Measurements from ENCODE around the gene RNF217.
"Not testable (repeated sequence)": the region's sequence is repeated elsewhere in the genome, so short reads cannot be mapped to it uniquely, and the experiment has no call there.

Gene RNF217

DNA sequence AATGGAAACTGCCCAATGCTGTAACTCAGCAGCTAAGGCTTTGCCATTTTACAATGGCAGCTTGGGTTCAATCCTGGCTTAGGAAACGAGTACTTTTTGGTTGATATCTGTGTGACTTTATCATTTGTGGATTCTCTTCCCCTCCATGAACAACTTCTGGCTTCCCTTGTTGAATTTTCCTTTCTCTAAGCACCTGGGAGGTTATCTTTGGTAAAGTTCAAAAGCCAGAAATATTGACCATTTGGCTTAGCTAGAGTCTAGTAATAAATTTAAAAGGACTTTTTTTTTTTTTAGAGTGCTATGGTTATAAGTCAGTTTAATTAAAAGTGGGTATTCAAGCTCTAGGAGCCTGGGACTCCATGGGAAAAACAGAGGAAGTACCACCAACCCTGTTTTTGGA is 159.7 kb downstream of the RNF217 start:
- no peak overlapping the region for H3K4me3 Mint-ChIP-seq
- H3K36me3 Mint-ChIP-seq: no peaks in the 10 kb centered on the region

DNA sequence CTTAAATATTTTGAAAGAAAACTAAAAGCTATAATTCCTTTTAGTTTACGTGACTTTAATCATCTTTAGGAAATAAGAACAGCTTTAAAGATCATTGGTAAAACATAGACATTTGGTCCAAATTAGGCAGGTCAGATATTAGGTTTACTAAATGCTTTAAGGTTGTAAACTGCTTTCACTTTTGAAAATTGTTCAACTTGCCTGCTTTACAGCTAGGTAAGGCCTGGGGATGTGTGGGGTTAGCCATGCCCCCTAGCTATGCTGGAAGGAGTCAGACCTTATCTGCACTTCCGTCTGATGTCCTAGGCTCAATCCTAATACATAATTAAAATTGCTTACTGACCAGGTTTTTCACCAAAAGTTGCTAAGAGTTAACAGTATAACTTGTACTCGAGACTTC is 160.8 kb downstream of the RNF217 start:
- Mint-ChIP-seq H3K27me3 (peaks cover 6% of the 10 kb centered on the region), H3K4me3 (no peak overlapping the region), H3K4me1 (no peaks in the 10 kb centered on the region), H3K36me3 (no peaks in the 10 kb centered on the region), H3K27ac (no peak overlapping the region), H3K9me3 (no peaks in the 10 kb centered on the region)

More for the DNA sequence above, 159.7 kb downstream of the RNF217 start:
- Mint-ChIP-seq H3K27ac (no peak overlapping the region), H3K4me1 (no peaks in the 10 kb centered on the region), H3K27me3 (peaks cover 6% of the 10 kb centered on the region), H3K9me3 (no peaks in the 10 kb centered on the region)

DNA sequence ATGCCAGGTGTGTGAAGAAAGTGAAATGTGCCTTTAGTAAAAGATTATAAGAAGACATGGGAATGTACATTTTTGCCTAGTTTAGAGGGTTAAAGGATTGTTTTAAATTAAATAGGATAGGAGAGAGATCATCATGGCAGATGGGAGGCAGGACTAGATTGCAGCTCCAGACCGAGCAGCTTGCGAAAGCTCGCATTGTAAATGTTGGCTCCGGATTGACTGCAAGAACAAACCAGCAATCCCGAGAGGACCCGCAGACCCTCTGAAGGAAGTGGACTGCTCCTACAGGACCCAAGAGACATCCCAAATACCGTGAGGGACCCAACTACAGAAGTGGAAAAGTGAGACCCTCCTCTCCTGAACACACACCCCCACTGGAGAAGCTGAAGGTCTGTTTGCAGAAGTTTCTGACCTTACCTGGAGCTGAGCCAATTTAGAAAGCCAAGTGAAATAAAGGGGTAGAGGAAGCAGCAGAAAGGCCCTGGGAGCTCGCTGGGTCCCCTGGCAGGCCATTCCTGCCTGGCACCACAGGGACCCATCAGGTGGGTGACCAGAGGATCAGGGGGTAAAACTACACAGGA is 161.3 kb downstream of the RNF217 start:
- Mint-ChIP-seq H3K36me3 (no peaks in the 10 kb centered on the region), H3K27ac (no peak overlapping the region), H3K9me3 (no peaks in the 10 kb centered on the region), H3K4me1 (no peaks in the 10 kb centered on the region), H3K4me3 (no peak overlapping the region), H3K27me3 (peaks cover 6% of the 10 kb centered on the region)

DNA sequence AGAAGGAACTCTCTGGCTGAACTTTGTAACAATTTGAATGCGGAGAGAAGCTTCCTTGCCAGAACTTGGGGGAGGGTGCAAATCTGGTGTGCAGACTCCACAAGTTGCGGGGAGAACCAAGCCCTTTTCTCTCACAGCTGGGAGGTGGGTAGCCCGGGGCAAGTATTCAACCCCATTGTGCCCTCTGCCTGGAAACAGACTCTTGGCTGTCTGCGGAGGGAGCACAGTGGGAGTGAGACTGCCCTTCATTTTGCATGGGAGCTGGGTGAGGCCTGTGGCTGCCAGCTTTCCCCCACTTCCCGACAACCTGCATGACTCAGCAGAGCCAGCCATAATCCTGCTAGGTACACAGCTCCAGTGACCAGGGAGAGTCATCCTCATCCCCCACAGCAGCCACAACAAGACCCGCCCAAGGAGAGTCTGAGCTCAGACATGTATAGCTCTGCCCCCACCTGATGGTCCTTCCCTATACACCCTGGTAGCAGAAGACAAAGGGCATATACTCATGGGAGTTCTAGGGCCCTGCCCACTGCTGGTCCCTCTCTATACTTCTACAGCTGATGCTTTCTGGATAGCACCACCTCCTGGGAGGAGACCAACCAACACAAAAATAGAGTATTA is 161.9 kb downstream of the RNF217 start:
- Mint-ChIP-seq H3K4me3 (no peak overlapping the region), H3K9me3 (no peaks in the 10 kb centered on the region), H3K36me3 (no peaks in the 10 kb centered on the region), H3K4me1 (no peaks in the 10 kb centered on the region), H3K27ac (no peak overlapping the region), H3K27me3 (peaks cover 6% of the 10 kb centered on the region)

DNA sequence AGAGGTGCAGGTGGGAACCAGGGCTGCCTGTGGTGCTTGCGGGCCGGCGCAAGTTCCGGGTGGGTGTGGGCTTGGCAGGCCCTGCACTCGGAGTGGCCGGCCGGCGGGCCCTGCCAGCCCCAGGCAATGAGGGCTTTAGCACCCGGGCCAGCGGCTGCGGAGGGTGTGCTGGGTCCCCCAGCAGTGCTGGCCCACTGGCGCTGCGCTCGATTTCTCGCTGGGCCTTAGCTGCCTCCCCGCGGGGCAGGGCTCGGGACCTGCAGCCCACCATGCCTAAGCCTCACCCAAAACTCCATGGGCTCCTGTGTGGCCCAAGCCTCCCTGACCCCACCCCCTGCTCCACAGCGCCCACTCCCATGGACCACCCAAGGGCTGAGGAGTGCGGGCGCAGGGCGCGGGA is 163.6 kb downstream of the RNF217 start:
- H3K36me3 Mint-ChIP-seq, H3K4me3 Mint-ChIP-seq, H3K27ac Mint-ChIP-seq, H3K9me3 Mint-ChIP-seq, H3K4me1 Mint-ChIP-seq: not testable (repeated sequence)
- peaks cover 12% of the 10 kb centered on the region for H3K27me3 Mint-ChIP-seq

DNA sequence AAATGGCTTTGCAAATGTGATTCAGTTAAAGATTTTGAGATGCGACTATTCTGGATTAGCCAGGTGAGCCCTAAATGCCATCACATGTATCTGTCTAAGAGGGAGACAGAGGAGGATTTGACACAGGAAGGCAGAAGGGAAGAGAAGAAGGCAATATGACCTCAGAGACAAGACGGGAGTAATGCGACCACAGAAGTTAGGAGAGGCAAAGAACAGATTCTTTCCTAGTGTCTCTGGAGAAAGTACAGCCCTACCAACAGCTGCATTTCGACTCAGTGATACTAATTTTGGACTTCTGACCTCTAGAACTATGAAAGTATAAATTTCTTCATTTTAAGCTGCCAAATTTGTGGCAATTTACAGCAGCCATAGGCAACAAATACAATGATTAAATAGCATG is 167.1 kb downstream of the RNF217 start:
- H3K27me3 Mint-ChIP-seq: peaks cover 10% of the 10 kb centered on the region
- no peak overlapping the region for H3K4me3 Mint-ChIP-seq
- no peaks in the 10 kb centered on the region for H3K4me1 Mint-ChIP-seq
- no peak overlapping the region for H3K27ac Mint-ChIP-seq
- no peaks in the 10 kb centered on the region for H3K36me3 Mint-ChIP-seq
- no peaks in the 10 kb centered on the region for H3K9me3 Mint-ChIP-seq

DNA sequence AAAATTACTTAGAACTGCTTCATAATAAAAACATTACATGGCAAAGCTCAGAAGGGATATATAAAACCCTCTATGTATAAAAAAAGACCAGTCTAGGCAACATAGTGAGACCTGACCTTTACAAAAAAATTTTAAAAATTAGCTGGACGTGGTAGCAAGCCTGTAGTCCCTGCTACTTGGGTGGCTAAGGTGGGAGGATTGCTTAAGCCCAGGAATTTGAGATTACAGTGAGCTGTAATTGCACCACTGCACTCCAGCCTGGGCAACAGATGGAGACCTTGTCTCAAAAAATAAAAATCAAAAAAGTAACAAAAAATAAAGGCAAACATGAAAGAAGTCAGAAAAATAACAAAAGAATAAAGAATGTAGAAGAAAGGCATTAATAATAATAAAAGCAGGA is 169.8 kb downstream of the RNF217 start:
- Mint-ChIP-seq H3K36me3 (no peaks in the 10 kb centered on the region), H3K4me1 (no peaks in the 10 kb centered on the region), H3K27me3 (peaks cover 7% of the 10 kb centered on the region), H3K4me3 (no peak overlapping the region), H3K27ac (no peak overlapping the region), H3K9me3 (no peaks in the 10 kb centered on the region)

DNA sequence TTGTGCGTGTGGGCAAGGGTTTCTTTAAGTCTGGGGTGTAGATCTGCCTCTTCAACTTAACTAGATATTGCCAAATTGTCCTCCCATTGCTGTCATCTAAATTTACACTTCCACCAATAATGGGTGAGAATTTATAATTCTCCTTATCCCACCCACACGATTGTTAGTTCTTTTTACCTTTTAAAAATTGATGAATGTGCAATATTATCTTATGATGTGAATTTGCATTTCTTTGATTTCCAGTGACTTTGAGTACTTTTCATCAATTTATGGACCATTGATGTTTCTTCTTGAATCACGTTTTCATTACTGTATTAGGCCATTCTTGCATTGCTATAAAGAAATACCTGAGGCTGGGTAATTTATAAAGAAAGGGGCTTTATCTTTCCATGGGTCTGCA is 174.1 kb downstream of the RNF217 start:
- no peaks in the 10 kb centered on the region for H3K4me1 Mint-ChIP-seq
- no peaks in the 10 kb centered on the region for H3K9me3 Mint-ChIP-seq
- H3K4me3 Mint-ChIP-seq: no peak overlapping the region
- H3K36me3 Mint-ChIP-seq: no peaks in the 10 kb centered on the region
- no peak overlapping the region for H3K27ac Mint-ChIP-seq
- H3K27me3 Mint-ChIP-seq: peaks cover 2% of the 10 kb centered on the region

DNA sequence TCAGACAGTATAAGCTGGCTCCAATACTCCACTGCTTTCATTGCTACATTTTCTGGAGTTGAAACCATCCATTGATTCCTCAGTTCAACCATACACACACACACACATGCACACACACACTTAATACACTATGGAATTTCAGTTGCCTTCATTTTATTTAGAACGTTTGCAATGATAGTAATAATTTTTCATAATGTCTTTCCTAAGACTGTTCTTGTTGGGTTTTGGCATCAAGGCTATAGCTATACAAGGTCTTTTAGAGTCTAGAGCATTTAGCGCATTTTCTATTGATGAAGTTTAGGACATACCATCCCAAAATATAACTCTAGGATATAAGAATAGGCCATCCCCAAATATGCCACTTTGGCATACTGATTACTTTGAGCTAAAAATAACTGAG is 175.8 kb downstream of the RNF217 start:
- Mint-ChIP-seq H3K27me3 (peaks cover under 1% of the 10 kb centered on the region), H3K4me1 (no peaks in the 10 kb centered on the region), H3K4me3 (no peak overlapping the region), H3K36me3 (no peaks in the 10 kb centered on the region), H3K27ac (no peak overlapping the region), H3K9me3 (no peaks in the 10 kb centered on the region)

DNA sequence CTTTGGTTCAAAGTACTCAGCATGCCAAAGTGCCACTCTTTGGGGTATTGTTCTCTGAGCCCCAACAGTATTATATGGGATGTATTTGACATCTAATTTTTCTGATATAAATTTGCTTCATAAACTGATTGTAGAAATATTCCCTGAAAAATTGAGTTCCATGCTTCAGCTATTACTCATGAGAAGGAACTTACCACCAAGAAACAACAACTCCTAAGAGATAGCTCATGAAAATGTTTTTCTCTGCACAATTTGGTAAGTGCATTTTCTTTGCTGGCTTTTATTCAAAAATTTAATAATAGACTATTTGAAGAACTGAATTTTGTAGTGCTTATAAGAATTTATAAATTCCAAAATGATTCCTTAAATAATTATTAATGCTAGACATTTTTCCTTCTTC is 178.6 kb downstream of the RNF217 start:
- Mint-ChIP-seq H3K4me1 (no peaks in the 10 kb centered on the region), H3K36me3 (no peaks in the 10 kb centered on the region), H3K27me3 (peaks cover 5% of the 10 kb centered on the region), H3K27ac (no peak overlapping the region), H3K4me3 (no peak overlapping the region), H3K9me3 (no peaks in the 10 kb centered on the region)
